ENCODE results near the gene RASL11B. TPM values are rescaled to one million over a fixed set of nuclear protein-coding genes. Genes with fewer than 3 reads are reported as not detected.
A peak's percentile ranks its signal among the peaks of the same experiment; 100 is the strongest.

RASL11B gene
- total RNA-seq (1 to 10 TPM in 1 of 2 donors, under 1 TPM in 1; 0.52 to 3.4 TPM), polyA plus RNA-seq (ENCODE audit: insufficient read length in 6 of 6) (10 to 100 TPM; 16.3 to 26.4 (median 22.5) TPM)
- long read RNA-seq, donor 1, transcript RASL11B-201 (4 exons, 1,995 nt), result major isoform, 19 of 19 reads
- long read RNA-seq, donor 1, partial matches to known transcripts, result 0 of 19 reads
- long read RNA-seq, donor 1, other reads (novel, unspliced or antisense), result 0 of 19 reads
- long read RNA-seq, donor 2, transcript RASL11B-201 (4 exons, 1,995 nt), result major isoform, 18 of 31 reads
- long read RNA-seq, donor 2, partial matches to known transcripts, result 13 of 31 reads
- long read RNA-seq, donor 2, other reads (novel, unspliced or antisense), result 0 of 31 reads
- long read RNA-seq, donor 3, transcript RASL11B-201 (4 exons, 1,995 nt), result major isoform, 20 of 32 reads
- long read RNA-seq, donor 3, partial matches to known transcripts, result 12 of 32 reads
- long read RNA-seq, donor 3, other reads (novel, unspliced or antisense), result 0 of 32 reads
- long read RNA-seq, donor 4, partial matches to known transcripts, result 0 of 3 reads
- long read RNA-seq, donor 4, other reads (novel, unspliced or antisense), result 0 of 3 reads
- long read RNA-seq, donor 5, transcript RASL11B-201 (4 exons, 1,995 nt), result major isoform, 16 of 16 reads
- long read RNA-seq, donor 5, partial matches to known transcripts, result 0 of 16 reads
- long read RNA-seq, donor 5, other reads (novel, unspliced or antisense), result 0 of 16 reads
- long read RNA-seq, donor 6, transcript RASL11B-201 (4 exons, 1,995 nt), result major isoform, 9 of 19 reads
- long read RNA-seq, donor 6, partial matches to known transcripts, result 10 of 19 reads
- long read RNA-seq, donor 6, other reads (novel, unspliced or antisense), result 0 of 19 reads
- long read RNA-seq, donor 7, partial matches to known transcripts, result 0 of 4 reads
- long read RNA-seq, donor 7, other reads (novel, unspliced or antisense), result 0 of 4 reads
- long read RNA-seq, donor 8, transcript RASL11B-201 (4 exons, 1,995 nt), result major isoform, 8 of 8 reads
- long read RNA-seq, donor 8, partial matches to known transcripts, result 0 of 8 reads
- long read RNA-seq, donor 8, other reads (novel, unspliced or antisense), result 0 of 8 reads
- long read RNA-seq, donor 9, result 0 reads
- long read RNA-seq, donor 10, result 0 reads
- long read RNA-seq, donor 11, transcript RASL11B-201 (4 exons, 1,995 nt), result major isoform, 8 of 21 reads
- long read RNA-seq, donor 11, partial matches to known transcripts, result 13 of 21 reads
- long read RNA-seq, donor 11, other reads (novel, unspliced or antisense), result 0 of 21 reads
- long read RNA-seq, donor 12, transcript RASL11B-201 (4 exons, 1,995 nt), result major isoform, 8 of 17 reads
- long read RNA-seq, donor 12, partial matches to known transcripts, result 9 of 17 reads
- long read RNA-seq, donor 12, other reads (novel, unspliced or antisense), result 0 of 17 reads

DNA sequence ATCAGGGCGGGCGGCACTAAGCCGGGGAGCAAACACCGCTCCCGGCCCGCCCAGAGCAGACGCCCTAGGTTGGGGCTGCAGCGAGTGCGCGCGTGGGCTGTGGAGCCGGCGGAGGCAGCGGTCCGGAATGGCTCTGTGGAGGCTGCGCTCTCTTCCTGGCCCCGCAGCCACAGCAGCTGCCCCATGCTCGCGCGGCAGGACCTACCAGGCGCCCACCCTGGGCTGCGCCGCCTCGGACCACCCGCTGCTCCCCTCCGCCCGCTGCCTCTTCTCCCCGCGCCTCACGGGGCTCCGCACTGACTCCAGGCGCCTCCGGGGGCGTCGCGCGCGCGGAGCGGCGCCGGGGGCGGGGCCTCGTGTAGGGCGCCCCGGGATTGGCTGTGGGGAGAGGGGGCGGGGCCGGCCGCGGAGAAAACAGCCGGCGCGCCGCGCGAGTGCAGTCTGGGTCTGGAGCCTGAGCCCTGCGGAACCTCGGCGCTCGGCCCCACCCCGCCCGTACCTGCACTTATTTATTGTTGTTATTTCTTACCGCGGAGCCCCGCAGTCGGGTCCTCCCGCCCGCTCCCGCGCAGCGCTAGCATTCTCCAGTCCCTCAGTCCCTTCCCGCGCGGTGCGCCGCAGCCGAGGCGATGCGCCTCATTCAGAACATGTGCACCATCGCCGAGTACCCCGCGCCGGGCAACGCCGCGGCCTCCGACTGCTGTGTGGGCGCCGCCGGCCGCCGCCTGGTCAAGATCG lies at the start of gene RASL11B:
TSS of gene RASL11B (plus strand) at position 439 of the 738 bp plus-strand sequence. CDS start at position 630, 191 bp downstream.
- Histone ChIP-seq H3K27ac (no peak within 1 kb of the TSS), H3K27me3 (peaks cover 13 to 34% of the 10 kb centered on the region in 2 donors), H3K36me3 (no peaks in the 10 kb centered on the region), H3K4me3 (peak within 1 kb of the TSS; percentile 50 to 53), H3K4me1 (peaks cover 19% of the 10 kb centered on the region in 2 donors), H3K9me3 (peaks cover 0 to 10% of the 10 kb centered on the region in 2 donors)
- intact Hi-C loops (cut with DNase I), result no loop called here
- DNase-seq (peak; percentile 82 to 90 (median 88)), ATAC-seq (peak; percentile 99)
- TF ChIP-seq, protein P1, sequence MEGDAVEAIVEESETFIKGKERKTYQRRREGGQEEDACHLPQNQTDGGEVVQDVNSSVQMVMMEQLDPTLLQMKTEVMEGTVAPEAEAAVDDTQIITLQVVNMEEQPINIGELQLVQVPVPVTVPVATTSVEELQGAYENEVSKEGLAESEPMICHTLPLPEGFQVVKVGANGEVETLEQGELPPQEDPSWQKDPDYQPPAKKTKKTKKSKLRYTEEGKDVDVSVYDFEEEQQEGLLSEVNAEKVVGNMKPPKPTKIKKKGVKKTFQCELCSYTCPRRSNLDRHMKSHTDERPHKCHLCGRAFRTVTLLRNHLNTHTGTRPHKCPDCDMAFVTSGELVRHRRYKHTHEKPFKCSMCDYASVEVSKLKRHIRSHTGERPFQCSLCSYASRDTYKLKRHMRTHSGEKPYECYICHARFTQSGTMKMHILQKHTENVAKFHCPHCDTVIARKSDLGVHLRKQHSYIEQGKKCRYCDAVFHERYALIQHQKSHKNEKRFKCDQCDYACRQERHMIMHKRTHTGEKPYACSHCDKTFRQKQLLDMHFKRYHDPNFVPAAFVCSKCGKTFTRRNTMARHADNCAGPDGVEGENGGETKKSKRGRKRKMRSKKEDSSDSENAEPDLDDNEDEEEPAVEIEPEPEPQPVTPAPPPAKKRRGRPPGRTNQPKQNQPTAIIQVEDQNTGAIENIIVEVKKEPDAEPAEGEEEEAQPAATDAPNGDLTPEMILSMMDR (IDR thresholded peaks at IDR 0.05), result peak; percentile 30 to 34

DNA sequence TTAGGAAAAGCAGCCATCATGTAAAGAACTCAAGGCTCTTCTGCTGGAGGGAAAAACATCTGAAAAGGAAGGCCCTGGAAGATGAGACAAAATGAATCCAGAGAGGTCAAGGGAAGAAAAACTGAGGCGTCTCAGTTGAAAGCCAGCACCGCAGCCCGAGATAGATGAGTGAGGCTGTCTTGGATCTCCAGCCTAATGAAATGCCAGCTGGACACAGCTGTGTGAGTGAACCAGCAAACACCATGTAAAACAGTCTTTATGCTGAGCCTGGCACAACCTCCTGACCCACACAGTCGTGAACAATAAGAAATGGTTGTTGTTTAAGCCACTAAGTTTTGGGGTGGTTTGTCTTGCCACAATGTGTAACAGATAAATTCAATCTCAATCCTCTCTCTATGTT lies 48.6 kb upstream of the RASL11B start:
- no peaks in the 10 kb centered on the region for H3K4me1 ChIP-seq
- DNase-seq (peak in 2 of 4 donors; percentile 15 to 44), ATAC-seq (no peak)
- no peaks in the 10 kb centered on the region for H3K9me3 ChIP-seq
- no peak overlapping the region for H3K4me3 ChIP-seq
- intact Hi-C loops (cut with DNase I), result no loop called here
- TF ChIP-seq, protein P1 (IDR thresholded peaks at IDR 0.05), result no peak
- no peaks in the 10 kb centered on the region for H3K36me3 ChIP-seq
- no peak overlapping the region for H3K27ac ChIP-seq
- H3K27me3 ChIP-seq, result no peaks in the 10 kb centered on the region

GRCh38 chr4:52822583-52822971 lies 39.5 kb upstream of the RASL11B start:
- intact Hi-C loops (cut with DNase I), result no loop called here
- DNase-seq (no peak), ATAC-seq (peak; percentile 48)
- Histone ChIP-seq H3K36me3 (no peaks in the 10 kb centered on the region), H3K27ac (peak overlapping the region; percentile 20 to 42), H3K4me1 (peaks cover 0 to 15% of the 10 kb centered on the region in 2 donors), H3K4me3 (no peak overlapping the region), H3K9me3 (no peaks in the 10 kb centered on the region), H3K27me3 (no peaks in the 10 kb centered on the region)
- TF ChIP-seq, protein P1 (IDR thresholded peaks at IDR 0.05), result no peak

GRCh38 chr4:52822972-52823701 lies 39.0 kb upstream of the RASL11B start:
- DNase-seq, result no peak
- intact Hi-C loops (cut with DNase I), result no loop called here

More at GRCh38 chr4:52822972-52823701, 39.0 kb upstream of the RASL11B start:
- TF ChIP-seq, protein P1 (IDR thresholded peaks at IDR 0.05), result no peak
- peak overlapping the region; percentile 20 to 42 for H3K27ac ChIP-seq
- peaks cover 0 to 15% of the 10 kb centered on the region in 2 donors for H3K4me1 ChIP-seq
- H3K9me3 ChIP-seq, result no peaks in the 10 kb centered on the region
- peak; percentile 64 for ATAC-seq
- no peaks in the 10 kb centered on the region for H3K27me3 ChIP-seq
- H3K4me3 ChIP-seq, result no peak overlapping the region
- no peaks in the 10 kb centered on the region for H3K36me3 ChIP-seq

All from left lung (tissue), 14 donors.